D341Med (cell line): ENCODE measurements around the gene ZNF606.
"Not testable (repeated sequence)": the region's sequence is repeated elsewhere in the genome, so short reads cannot be mapped to it uniquely, and the experiment has no call there.

Experiments used
- DNase-seq: peaks from one replicate; pipeline ENCODE4 v3.0.0; 2012; ENCODE audit warnings: low spot score

Gene ZNF606

DNA sequence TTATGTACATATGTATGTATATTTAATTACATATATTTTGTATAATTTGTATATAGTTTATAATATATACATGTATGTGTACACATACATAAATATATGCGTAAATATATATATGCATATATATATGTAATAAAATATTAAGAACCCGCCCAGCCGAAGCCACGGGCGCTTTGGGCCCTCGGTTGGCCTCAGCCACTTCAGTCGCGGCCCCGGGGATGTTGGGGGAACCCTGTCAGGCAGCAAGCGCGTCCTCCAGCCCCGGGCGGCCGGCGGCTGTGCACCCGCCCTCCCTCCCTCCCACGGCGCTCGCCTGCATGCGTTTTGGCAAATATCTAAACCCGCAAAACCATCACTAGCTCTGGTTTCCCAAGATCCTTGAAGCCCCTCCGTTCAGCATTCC lies 7.9 kb upstream of the ZNF606 start:
- no peak for DNase-seq

- DNase-seq, result peak; percentile 91
These were observed 7.2 kb upstream of the ZNF606 start for GRCh38 chr19:58009666-58010301.

- DNase-seq, result no peak
These were observed 6.7 kb upstream of the ZNF606 start for GRCh38 chr19:58009301-58009665.

- DNase-seq, result not testable (repeated sequence)
These were observed 6.3 kb upstream of the ZNF606 start for GRCh38 chr19:58008877-58009276.

DNA sequence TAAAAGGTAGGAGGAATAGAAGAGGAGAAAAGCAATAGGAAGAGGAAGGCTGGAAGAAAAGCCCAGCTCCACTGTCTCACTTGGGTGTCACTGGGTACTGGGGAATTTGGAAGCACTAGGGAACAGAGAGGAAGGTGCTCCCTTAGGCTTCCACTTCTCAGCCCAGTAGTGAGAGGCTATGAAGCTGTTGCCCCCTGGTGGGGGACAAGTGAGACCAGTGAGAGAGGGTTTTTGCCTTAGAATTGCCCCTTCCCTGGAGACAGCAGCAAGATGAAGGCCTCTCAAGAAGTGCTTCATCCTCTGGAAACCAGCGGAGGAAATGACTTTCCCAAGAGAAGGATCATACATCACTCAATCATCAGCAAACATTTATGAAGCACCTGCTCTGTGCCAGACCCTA lies 4.7 kb upstream of the ZNF606 start:
- DNase-seq, result no peak

DNA sequence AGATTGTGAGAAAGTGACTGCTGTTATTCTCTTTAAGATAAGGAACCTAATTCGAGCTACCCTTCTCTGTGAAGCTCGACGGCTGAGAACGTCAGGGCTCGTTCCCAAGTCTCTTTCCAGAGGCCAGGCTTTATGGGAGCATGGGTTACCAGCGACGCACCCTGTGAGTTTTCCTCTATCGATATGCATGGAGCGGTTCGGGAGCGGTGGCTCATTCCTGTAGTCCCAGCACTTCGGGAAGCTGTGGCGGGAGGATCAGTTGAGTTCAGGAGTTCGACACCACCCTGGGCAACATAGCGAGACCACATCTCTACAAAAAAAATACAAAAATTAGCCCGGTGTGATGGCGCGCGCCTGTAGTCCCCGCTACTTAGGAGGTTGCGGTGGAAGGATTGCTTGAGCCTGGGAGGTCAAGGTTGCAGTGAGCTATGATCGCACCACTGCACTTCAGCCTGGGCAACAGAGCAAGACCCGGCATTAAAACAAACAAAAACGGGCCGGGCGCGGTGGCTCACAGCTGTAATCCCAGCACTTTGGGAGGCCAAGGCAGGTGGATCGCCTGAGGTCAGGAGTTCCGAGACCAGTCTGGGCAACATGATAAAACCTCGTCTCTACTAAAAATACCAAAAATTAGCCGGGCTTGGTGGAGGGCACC lies 681 bp upstream of the ZNF606 start:
- no peak for DNase-seq

DNA sequence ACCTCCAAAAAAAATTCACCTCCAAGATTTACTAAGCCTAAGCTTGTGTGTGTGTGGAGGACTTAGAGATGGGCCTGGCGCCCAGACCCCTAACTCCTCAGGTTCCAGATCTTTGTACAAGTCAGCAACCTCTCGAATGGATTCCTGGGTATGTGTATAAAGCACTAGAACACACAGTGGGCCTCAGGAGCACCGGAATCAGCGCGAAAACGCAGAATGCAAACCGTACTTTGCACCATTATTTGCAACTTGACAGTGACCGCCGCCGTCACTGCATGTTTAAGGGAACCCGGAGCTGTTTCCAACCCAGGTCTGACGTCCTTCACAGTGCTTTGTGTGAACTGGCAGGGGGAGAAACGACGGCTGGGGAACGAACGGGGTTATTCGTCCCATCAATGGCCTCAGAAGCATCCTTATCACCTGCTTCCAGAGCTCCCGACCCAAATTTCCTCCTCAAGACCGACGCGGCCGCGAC lies 688 bp downstream of the ZNF606 start:
- no peak for DNase-seq

- no peak for DNase-seq
These were observed 1.9 kb downstream of the ZNF606 start for GRCh38 chr19:58000677-58001076.

GRCh38 chr19:57992841-57993240 lies 9.8 kb downstream of the ZNF606 start:
- peak; percentile 47 for DNase-seq

- DNase-seq, result no peak
These were observed 23.9 kb downstream of the ZNF606 start for GRCh38 chr19:57978586-57979289.

GRCh38 chr19:57974434-57974833 lies 28.2 kb downstream of the ZNF606 start, which contains the start of gene C19orf18:
Gene C19orf18 (minus strand): TSS chr19:57974534. CDS start chr19:57974432, 102 bp downstream.
- DNase-seq, result no peak

GRCh38 chr19:57964761-57965160 lies 37.9 kb downstream of the ZNF606 start:
- no peak for DNase-seq

GRCh38 chr19:57961785-57962184 lies 40.8 kb downstream of the ZNF606 start:
- DNase-seq, result no peak

GRCh38 chr19:57954996-57955395 lies 47.6 kb downstream of the ZNF606 start:
- no peak for DNase-seq

GRCh38 chr19:57949702-57950101 lies 52.9 kb downstream of the ZNF606 start:
- DNase-seq, result no peak

DNA sequence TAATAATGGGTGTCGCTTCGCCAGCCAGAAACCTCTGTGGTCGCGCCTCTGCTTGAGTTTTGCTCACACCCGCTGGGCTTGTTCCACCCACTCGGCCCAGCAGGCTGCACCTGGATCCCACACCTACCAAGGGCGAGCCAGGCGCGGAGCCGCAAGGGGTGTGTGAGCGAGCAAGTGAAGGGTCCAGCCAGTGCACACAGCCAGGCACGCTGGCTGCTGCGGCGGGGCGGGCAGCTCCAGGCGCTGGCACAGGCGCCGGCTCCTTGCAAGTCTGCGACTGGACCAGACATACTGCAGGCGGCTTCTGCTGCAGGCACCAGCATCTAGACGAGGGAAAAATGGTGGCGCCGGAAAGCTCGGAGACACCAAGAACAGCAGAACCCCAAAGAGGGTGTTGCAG lies 53.3 kb downstream of the ZNF606 start:
- no peak for DNase-seq

DNA sequence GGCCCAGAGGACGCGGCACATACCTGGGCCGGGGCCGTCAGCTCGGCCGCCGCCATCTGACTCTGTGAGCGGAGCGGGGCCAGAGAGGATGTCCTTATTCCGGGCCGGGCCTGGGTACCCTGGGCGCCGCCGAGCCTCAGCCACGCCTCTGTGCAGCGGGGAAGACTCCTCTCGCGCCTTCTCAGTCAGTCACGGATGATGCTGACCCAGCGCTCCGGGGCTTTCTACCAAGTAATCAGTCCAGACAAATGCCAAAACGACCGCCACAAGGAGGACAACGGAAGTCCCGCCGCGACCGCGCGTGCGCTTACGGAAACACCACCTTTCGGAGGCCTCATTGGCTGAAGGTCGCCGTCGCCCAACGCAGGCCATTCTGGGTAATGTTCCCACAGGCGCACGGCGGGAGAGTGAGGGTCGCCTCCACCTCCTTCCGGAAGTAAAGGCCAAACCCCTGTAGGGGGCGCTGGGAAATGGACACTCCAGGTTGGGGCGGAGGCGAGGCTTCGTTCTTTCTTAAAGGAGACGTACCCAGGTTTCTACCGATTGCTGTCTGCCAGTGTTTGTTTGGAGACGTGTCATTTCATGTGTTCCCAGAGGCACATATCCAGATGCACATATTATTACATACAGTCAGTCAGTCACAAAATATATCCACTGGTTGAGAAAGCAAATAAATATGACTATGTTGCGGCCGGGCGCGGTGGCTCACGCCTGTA lies 55.0 kb downstream of the ZNF606 start, which contains the start of gene ZNF256:
Gene ZNF256, minus strand, starts transcription at position 288 of the 716 bp plus-strand sequence. Its CDS starts 232 bp downstream, at position 56.
- peak; percentile 97 for DNase-seq

- DNase-seq, result no peak
These were observed 55.6 kb downstream of the ZNF606 start for GRCh38 chr19:57947088-57947418.

- no peak for DNase-seq
These were observed 56.3 kb downstream of the ZNF606 start for GRCh38 chr19:57946316-57946715.

GRCh38 chr19:57941593-57941992 lies 61.0 kb downstream of the ZNF606 start:
- DNase-seq, result no peak

GRCh38 chr19:57935731-57936130 lies 66.9 kb downstream of the ZNF606 start:
- no peak for DNase-seq
